Measurements from ENCODE around the gene GLT6D1.

The GLT6D1 gene

DNA sequence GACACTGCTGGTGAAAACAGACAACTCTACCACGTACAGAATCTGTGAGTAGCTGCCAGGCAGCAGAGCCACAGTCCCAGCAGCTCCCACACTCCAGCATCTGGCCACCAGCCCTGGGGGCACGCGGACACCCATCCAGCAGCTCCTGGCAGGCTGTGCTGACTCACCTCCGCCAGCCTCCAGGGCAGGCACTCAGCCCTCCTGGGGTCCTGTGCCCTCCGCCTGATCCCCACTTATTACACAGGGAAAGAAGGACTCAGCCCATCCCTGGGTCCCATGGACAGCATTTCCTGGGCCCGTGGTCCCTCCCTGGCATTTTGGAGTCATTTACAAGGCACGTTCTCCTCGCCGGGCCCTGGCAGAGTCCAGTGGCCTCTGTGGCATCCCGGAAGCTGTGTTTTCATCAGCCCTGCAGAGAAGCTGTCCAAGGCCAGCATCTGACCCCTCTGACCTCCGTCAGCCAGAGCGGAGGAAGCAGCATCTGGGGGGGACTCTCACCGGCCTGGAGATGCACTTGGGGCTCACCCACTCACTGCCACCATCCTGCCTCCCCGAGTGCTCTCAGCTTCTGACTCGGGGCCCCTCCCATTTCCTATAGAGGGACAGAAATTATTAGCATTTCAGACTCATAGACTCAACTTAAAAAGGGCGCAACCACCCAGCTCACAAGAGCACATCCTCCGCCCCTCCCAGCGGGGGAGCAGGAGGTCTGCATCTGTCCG lies 56.2 kb downstream of the GLT6D1 start:
- no peak overlapping the region for H3K4me3 ChIP-seq (ENCODE audit: low read depth, low read length)
- TF ChIP-seq CTCF (IDR thresholded peaks at IDR 0.05; ENCODE audit: low read depth, low read length, missing control alignments), result no peak
- in situ Hi-C loops (cut with HindIII; ENCODE audit: low sequenced_read_pairs), result no loop called here
- no peak for DNase-seq (ENCODE audit: low read depth)

- no peak overlapping the region for H3K4me3 ChIP-seq (ENCODE audit: low read depth, low read length)
- in situ Hi-C loops (cut with HindIII; ENCODE audit: low sequenced_read_pairs), result no loop called here
- no peak for TF ChIP-seq CTCF (IDR thresholded peaks at IDR 0.05; ENCODE audit: low read depth, low read length, missing control alignments)
- no peak for DNase-seq (ENCODE audit: low read depth)
Measured at GRCh38 chr9:135582541-135582940, 56.8 kb downstream of the GLT6D1 start.

DNA sequence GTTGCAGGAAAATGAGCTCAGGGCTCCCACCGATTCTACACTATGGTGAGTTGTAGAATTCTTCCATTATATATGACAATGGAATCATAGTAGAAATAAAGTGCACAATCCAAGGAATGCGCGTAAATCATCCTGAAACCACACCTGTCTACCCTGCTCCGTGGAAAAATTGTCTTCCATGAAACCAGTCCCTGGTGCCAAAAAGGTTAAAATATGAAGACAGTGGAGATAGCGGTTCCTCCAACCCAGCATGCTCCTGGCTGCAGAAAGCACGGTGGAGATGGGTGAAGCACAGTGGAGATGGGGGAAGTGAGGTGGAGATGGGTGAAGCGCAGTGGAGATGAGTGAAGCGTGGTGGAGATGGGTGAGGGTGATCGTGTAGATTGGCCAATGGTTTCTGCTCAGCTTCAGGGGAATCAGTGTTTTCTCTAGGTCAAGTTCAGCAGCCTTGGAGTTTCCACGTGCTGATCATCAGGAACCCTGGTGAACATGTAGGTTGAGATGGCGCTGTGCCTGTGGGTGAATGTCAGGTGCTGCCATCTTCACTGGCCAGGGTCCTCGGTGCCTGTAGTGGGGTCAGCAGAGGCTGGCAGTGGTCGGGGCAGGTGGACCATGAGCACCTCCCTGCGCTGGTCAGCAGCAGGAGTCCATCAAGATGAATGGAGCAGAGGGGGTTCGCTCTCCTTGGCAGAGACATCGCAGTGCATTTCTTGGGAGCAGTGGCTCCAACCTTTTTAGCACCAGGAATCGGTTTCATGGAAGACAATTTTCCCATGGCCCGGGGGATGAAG lies 57.5 kb downstream of the GLT6D1 start:
- no peak overlapping the region for H3K4me3 ChIP-seq (ENCODE audit: low read depth, low read length)
- no peak for DNase-seq (ENCODE audit: low read depth)
- in situ Hi-C loops (cut with HindIII; ENCODE audit: low sequenced_read_pairs), result no loop called here
- TF ChIP-seq CTCF (IDR thresholded peaks at IDR 0.05; ENCODE audit: low read depth, low read length, missing control alignments), result no peak

- no peak for TF ChIP-seq CTCF (IDR thresholded peaks at IDR 0.05; ENCODE audit: low read depth, low read length, missing control alignments)
- in situ Hi-C loops (cut with HindIII; ENCODE audit: low sequenced_read_pairs), result no loop called here
- no peak overlapping the region for H3K4me3 ChIP-seq (ENCODE audit: low read depth, low read length)
- DNase-seq (ENCODE audit: low read depth), result no peak
Measured at GRCh38 chr9:135580664-135581380, 58.5 kb downstream of the GLT6D1 start.

GRCh38 chr9:135579889-135580660 lies 59.3 kb downstream of the GLT6D1 start:
- in situ Hi-C loops (cut with HindIII; ENCODE audit: low sequenced_read_pairs), result no loop called here
- H3K4me3 ChIP-seq (ENCODE audit: low read depth, low read length), result no peak overlapping the region
- DNase-seq (ENCODE audit: low read depth), result no peak
- TF ChIP-seq CTCF (IDR thresholded peaks at IDR 0.05; ENCODE audit: low read depth, low read length, missing control alignments), result no peak

- no peak for DNase-seq (ENCODE audit: low read depth)
- in situ Hi-C loops (cut with HindIII; ENCODE audit: low sequenced_read_pairs), result no loop called here
- no peak for TF ChIP-seq CTCF (IDR thresholded peaks at IDR 0.05; ENCODE audit: low read depth, low read length, missing control alignments)
- H3K4me3 ChIP-seq (ENCODE audit: low read depth, low read length), result no peak overlapping the region
Measured at GRCh38 chr9:135579356-135579755, 60.0 kb downstream of the GLT6D1 start.

Measured in astrocyte of the cerebellum (primary cell).